Measurements from ENCODE around the gene GNRH2.
"Not testable (repeated sequence)": the region's sequence is repeated elsewhere in the genome, so short reads cannot be mapped to it uniquely, and the experiment has no call there.

The GNRH2 gene

DNA sequence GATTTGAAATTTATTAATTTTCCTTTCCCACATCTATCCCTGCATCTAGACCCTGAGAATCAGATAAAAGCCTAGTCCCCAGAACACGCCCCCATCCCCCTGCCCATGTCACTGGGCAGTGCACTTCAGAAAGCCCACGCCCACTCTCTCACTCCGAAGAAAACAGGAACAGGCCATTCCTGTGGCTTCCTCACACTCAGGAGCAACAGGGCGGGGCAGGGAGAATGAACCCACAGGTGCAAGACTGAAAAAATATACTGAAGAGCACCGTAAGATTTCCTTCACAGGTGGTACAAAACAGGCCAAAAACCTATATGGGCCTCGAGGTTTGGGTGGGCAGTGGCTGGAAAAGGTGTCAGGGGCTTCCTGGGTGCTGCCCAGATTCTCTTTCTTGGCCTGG is 31.4 kb downstream of the GNRH2 start:
- DNase-seq = no peak

DNA sequence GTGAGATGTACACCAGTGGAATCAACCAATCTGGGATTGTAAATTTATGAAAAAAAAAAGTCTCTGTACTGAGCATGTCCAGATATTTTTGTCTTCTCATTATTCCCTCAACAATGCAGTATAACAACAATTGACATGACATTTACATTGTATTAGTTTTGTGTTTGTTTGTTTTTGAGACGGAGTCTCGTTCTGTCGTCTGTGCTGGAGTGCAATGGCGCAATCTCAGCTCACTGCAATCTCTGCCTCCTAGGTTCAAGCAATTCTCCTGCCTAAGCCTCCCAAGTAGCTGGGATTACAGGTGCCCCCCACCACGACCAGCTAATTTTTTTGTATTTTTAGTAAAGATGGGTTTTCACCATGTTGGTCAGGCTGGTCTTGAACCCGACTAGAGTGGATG is 31.9 kb downstream of the GNRH2 start:
- DNase-seq = not testable (repeated sequence)

DNA sequence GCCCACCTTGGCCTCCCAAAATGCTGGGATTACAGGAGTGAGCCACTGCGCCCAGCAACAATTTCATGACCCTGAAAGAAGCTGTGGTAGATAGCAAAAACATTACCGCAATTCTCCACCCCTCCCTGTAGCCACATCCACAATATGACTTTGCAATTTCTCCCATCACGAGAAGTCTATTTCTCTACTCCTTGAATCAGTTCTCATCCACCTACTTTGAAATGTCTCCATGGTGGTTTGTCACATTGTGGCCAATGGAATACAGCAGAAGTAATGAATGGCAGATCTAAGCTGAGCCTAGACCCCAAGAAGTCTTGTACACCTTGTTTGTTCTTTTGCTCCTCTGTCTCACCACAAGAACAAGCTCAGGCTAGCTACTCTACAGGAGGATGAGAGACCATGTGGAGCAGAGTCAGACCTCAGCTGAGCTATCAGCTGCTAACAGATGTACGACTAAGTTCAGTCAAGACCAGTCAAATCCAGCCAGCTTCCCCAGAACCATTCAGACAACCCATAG is 34.3 kb downstream of the GNRH2 start:
- no peak for DNase-seq

GRCh38 chr20:3080939-3081388 is 37.5 kb downstream of the GNRH2 start:
- DNase-seq = no peak

GRCh38 chr20:3081641-3082040 is 38.2 kb downstream of the GNRH2 start:
- DNase-seq = no peak

DNA sequence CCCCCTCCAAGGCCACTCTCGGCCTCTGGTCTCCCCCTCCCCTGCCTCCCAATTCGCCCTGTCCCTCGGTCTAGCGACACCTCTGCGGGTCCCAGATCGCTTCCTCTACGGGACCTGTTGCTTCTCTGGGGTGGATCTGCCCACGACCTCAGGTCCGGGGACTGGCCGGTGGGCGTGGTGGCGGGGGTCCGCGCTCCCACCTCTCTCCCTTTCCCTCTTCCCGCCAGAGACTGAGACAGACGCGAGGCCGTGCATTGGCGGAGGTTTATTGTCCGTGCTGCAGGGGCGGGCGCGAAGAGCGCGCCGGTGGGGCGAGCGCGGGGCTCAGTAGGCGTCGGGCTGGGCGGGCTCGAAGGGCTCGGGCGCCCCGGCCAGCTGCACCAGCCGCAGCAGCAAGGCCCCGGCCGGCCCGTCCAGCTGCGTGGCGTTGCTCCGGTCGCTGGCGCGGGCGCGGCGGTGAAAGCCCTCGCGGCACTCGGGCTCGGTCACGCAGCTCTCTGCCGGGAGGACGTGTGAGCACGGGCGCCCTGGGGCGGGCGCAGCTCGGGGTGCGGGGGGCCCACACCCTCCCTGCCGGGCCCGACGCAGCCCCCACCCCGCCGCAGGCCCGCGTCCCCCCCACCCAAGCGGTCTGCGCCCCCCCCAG is 39.0 kb downstream of the GNRH2 start:
- DNase-seq = no peak

DNA sequence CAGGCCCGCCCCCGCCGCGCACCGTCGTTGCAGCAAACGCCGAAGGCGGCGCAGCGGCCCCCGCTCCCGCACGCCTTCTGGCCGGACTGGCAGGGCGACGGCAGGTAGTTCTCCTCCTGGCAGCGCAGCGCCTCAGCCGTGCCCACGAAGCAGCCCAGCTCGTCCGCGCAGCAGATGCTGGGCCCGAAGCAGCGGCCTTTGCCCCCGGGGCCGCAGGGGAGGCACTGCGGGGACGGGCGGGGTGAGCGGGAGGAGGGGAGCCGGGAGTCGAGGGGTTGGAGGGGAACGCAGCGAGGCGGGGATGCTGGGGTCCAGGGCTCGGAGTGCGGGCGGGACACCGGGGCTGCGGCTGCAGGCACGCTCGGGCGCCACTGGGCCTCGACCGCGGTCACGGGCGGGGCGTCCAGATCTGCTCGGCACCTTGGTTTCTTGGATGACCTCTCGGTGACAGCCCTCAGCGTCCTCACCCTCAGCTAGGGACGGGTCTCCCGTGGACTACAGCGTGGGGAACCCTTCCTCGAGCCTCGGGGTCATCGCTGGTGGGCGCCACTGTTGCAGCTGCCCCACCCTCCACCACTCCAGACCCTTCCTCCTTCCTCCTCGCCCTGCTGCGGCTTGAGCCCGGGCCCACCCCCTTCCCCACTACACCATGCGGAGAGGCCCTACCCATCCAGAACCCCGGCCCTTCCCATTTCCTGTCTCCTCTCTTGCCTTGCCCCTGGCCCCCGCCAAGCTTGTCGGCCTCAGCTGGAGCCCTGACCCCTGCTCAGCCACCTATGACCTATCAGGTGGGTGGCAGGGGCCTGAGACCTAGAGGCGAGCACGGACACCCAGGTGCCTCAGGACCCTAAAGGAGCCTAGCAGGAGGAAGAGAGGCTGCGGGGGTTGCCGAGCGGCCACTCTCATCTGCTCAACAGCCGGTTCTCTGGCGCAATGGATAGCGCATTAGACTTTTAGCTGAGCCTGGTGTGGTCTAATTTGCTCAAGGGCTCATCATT is 39.8 kb downstream of the GNRH2 start:
- DNase-seq = no peak

DNA sequence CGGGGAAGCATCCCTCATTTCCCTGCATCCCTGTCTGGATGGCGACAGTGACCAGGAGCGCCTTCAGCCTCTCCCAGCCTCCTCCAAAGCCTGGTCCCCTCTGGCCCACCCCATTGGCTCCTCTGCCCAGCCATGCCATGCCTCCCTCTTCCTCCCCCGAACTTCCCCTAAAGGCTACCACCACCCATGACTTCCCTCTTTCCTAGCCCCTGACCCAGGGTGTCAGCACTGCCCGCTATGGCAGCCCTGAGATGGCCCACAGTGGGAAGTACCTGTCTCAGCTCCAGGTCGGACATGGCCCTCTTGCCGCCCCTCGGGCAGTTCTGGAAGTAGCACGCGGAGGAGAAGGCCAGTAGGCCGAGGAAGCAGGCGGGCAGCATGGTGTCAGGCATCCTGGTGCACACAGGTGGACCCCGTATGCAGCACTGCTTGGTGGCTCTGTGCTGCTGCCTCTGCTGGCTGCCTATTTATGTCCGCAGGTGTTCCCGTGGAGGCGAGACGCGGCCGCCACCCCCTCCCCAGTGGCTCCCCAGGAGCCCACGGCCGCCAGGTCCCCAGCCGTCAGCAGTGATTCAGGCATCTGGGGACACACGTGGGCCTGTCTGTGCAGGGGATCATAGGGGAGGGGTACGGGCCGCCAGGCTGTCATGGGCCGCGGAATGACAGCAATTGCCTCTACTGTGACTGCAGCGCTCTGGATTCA is 41.0 kb downstream of the GNRH2 start, which contains the start of gene AVP:
AVP (minus strand) TSS at position 442 of the 703 bp plus-strand sequence; CDS start at position 392, 50 bp downstream.
- no peak for DNase-seq

- DNase-seq = no peak
These were observed 41.6 kb downstream of the GNRH2 start for GRCh38 chr20:3084986-3085360.

GRCh38 chr20:3085571-3086072 is 42.2 kb downstream of the GNRH2 start:
- DNase-seq = no peak

DNA sequence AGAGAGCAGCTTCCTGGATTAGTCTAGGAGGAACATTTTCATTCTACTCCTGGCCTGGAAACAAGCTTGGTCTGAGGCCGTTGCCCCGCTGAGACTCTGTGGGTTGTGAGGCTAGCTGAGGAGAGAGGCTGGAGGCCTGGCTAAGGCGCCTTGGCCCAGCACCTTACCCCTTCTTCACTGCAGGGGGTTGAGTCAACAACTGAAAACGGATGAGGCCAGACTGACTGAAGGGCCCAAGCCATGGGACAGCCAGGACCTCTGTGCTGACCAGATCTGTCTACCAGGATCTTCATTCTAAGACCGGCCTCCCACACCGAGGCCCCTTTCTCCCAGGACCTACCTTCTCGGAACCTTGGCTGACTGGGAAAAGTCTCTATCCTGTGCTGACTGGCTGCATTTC is 44.6 kb downstream of the GNRH2 start:
- no peak for DNase-seq

GRCh38 chr20:3090565-3090964 is 47.1 kb downstream of the GNRH2 start:
- no peak for DNase-seq

GRCh38 chr20:3092611-3093379 is 49.4 kb downstream of the GNRH2 start:
- no peak for DNase-seq

DNA sequence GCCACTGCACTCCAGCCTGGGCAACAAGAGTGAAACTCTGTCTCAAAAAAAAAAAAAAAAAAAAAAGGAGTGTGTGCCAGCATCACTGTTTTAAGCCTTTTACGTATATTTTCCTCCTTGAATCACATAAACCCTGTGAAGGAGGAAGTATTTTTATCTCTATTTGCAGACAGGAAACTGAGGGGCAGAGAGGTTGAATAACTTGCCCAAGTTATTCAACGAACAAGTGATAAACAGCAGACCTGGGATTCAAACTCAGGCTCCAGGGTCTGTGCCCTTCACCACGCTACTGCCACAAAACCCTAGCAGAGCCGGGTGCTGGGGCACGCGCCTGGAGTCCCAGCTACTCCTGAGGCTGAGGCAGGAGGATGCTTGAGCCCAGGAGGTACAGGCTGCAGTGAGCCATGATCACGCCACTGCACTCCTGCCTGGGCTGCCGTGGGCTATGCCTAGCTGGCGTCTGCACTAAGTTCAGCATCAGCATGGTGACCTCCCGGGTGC is 50.5 kb downstream of the GNRH2 start:
- DNase-seq = no peak

GRCh38 chr20:3094848-3095629 is 51.6 kb downstream of the GNRH2 start:
- no peak for DNase-seq

Data from midbrain (tissue), 1 donor.